NCI-H2227 (cell line): ENCODE data around the gene RANBP3.

Experiments used
- DNase-seq: peaks from one replicate; lab custom pipeline; 2025; ENCODE audit not compliant: unreplicated experiment; lab: John Stamatoyannopoulos, UW

Gene RANBP3

GRCh38 chr19:5931251-5931650 is 46.7 kb downstream of the RANBP3 start:
- no peak for DNase-seq

GRCh38 chr19:5929625-5930024 is 48.3 kb downstream of the RANBP3 start:
- DNase-seq, result no peak

- no peak for DNase-seq
These were observed 48.8 kb downstream of the RANBP3 start for GRCh38 chr19:5929179-5929578.

- DNase-seq, result no peak
These were observed 50.5 kb downstream of the RANBP3 start for GRCh38 chr19:5927441-5927821.

- DNase-seq, result no peak
These were observed 51.1 kb downstream of the RANBP3 start for GRCh38 chr19:5926641-5927440.

- no peak for DNase-seq
These were observed 52.0 kb downstream of the RANBP3 start for GRCh38 chr19:5925830-5926427.

- DNase-seq, result no peak
These were observed 54.6 kb downstream of the RANBP3 start for GRCh38 chr19:5923356-5923755.

- DNase-seq, result no peak
These were observed 55.8 kb downstream of the RANBP3 start for GRCh38 chr19:5922161-5922545.

GRCh38 chr19:5921516-5922160 is 56.3 kb downstream of the RANBP3 start:
- no peak for DNase-seq

- DNase-seq, result no peak
These were observed 59.4 kb downstream of the RANBP3 start for GRCh38 chr19:5918463-5919079.

GRCh38 chr19:5917431-5918107 is 60.4 kb downstream of the RANBP3 start:
- no peak for DNase-seq

GRCh38 chr19:5916181-5916708 is 61.7 kb downstream of the RANBP3 start:
- DNase-seq, result no peak

- no peak for DNase-seq
These were observed 62.2 kb downstream of the RANBP3 start for GRCh38 chr19:5915782-5916165.

GRCh38 chr19:5914946-5915781 is 62.8 kb downstream of the RANBP3 start:
- no peak for DNase-seq

GRCh38 chr19:5914358-5914774 is 63.6 kb downstream of the RANBP3 start:
- DNase-seq, result no peak

- DNase-seq, result no peak
These were observed 64.1 kb downstream of the RANBP3 start, which contains the start of gene CAPS for GRCh38 chr19:5913739-5914357. Gene CAPS (plus strand): TSS chr19:5914254. CDS start chr19:5914407, 153 bp downstream.

GRCh38 chr19:5911366-5911765 is 66.6 kb downstream of the RANBP3 start:
- DNase-seq, result no peak

- DNase-seq, result no peak
These were observed 67.4 kb downstream of the RANBP3 start for GRCh38 chr19:5910638-5910907.

- no peak for DNase-seq
These were observed 69.0 kb downstream of the RANBP3 start for GRCh38 chr19:5908773-5909442.
